Loucy (cell line): ENCODE data around the gene FGF16.
"Not testable (repeated sequence)": the region's sequence is repeated elsewhere in the genome, so short reads cannot be mapped to it uniquely, and the experiment has no call there.

Source experiments
- H2AFZ ChIP-seq: fragments of 200-600 bp; sonication (generic); 2 replicates; pipeline ENCODE4 v1.6.0; 2016; ENCODE audit warnings: antibody characterized with exemption, mild to moderate bottlenecking, low read length, moderate library complexity
- H3F3A ChIP-seq: fragments of 200-600 bp; 2 replicates; pipeline ENCODE4 v1.6.0; 2016; ENCODE audit warnings: antibody characterized with exemption, low read depth, mild to moderate bottlenecking
- H3K27me3 ChIP-seq: fragments of 200-600 bp; sonication (generic); 2 replicates; pipeline ENCODE4 v1.6.1; 2014; ENCODE audit warnings: low read length, mild to moderate bottlenecking; ENCODE audit not compliant: insufficient read depth, poor library complexity, severe bottlenecking
- H3K36me3 ChIP-seq: fragments of 200-600 bp; sonication (generic); 2 replicates; pipeline ENCODE4 v1.6.1; 2016; ENCODE audit warnings: low read length; ENCODE audit not compliant: insufficient read depth
- H3K4me1 ChIP-seq: fragments of 200-600 bp; sonication (generic); 2 replicates; pipeline ENCODE4 v1.5.1; 2014; ENCODE audit warnings: low read length, mild to moderate bottlenecking; ENCODE audit not compliant: insufficient read depth, poor library complexity, severe bottlenecking
- H3K4me2 ChIP-seq: fragments of 200-600 bp; sonication (generic); 2 replicates; pipeline ENCODE4 v1.6.0; 2014; ENCODE audit warnings: antibody characterized with exemption, low read length, low read depth, mild to moderate bottlenecking; ENCODE audit not compliant: poor library complexity, severe bottlenecking
- H3K4me3 ChIP-seq: fragments of 200-600 bp; sonication (generic); 2 replicates; pipeline ENCODE4 v1.5.1; 2014; ENCODE audit warnings: low read length, mild to moderate bottlenecking, mixed read lengths; ENCODE audit not compliant: poor library complexity, severe bottlenecking
- H3K79me2 ChIP-seq: fragments of 200-600 bp; sonication (generic); 2 replicates; pipeline ENCODE4 v1.6.1; 2014; ENCODE audit warnings: low read length; ENCODE audit not compliant: insufficient read depth
- H3K9ac ChIP-seq: fragments of 200-600 bp; sonication (generic); 2 replicates; pipeline ENCODE4 v1.6.0; 2014; ENCODE audit warnings: mild to moderate bottlenecking, low read depth, low read length, moderate library complexity; ENCODE audit not compliant: poor library complexity, severe bottlenecking
- H3K9me2 ChIP-seq: fragments of 200-600 bp; sonication (generic); replicated peaks from 2 replicates; pipeline ENCODE4 v1.6.1; 2016; ENCODE audit warnings: low read depth, low read length, mixed read lengths
- H3K9me3 ChIP-seq: fragments of 200-600 bp; sonication (generic); 2 replicates; pipeline ENCODE4 v1.6.1; 2014; ENCODE audit warnings: mild to moderate bottlenecking, antibody characterized with exemption, low read length, low read depth; ENCODE audit not compliant: insufficient read depth
- H4K20me1 ChIP-seq: fragments of 200-600 bp; sonication (generic); 2 replicates; pipeline ENCODE4 v1.6.0; 2014; ENCODE audit warnings: antibody characterized with exemption, low read length, mild to moderate bottlenecking; ENCODE audit not compliant: insufficient read depth, poor library complexity, severe bottlenecking
- EZH2phosphoT487 ChIP-seq: fragments of 200-600 bp; IDR thresholded peaks from 2 replicates; pipeline ENCODE4 v1.6.1; 2018; ENCODE audit warnings: antibody characterized with exemption, mild to moderate bottlenecking, moderate library complexity, borderline replicate concordance
- TF ChIP-seq, protein P1 (sequence below): fragments of 200-600 bp; sonication (generic); conservative IDR thresholded peaks from 2 replicates; pipeline ENCODE4 v1.5.1; 2014; ENCODE audit warnings: mild to moderate bottlenecking, antibody characterized with exemption, low read length

Gene FGF16

DNA sequence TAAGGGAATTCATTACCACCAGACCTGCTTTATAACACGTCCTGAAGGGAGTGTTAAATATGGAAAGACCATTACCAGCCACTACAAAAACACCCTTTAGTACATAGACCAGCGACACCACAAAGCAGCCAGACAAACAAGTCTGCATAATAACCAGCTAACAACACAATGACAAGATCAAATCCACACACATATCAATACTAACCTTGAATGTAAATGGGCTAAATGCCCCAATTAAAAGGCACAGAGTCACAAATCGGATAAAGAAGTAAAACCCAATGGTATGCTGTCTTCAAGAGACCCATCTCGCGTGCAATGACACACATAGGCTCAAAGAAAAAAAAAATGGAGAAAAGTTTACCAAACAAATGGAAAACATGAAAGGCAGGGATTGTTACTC lies 36.9 kb downstream of the FGF16 start:
- Histone ChIP-seq H2AFZ (no peak overlapping the region), H3K4me1 (no peaks in the 10 kb centered on the region), H3K4me3 (no peak overlapping the region), H3K27me3 (no peaks in the 10 kb centered on the region), H3K79me2 (no peaks in the 10 kb centered on the region), H4K20me1 (no peaks in the 10 kb centered on the region), H3K4me2 (no peak overlapping the region), H3K9ac (no peak overlapping the region), H3K36me3 (no peaks in the 10 kb centered on the region), H3F3A (no peaks in the 10 kb centered on the region), H3K9me2 (no peaks in the 10 kb centered on the region), H3K9me3 (no peaks in the 10 kb centered on the region)
- TF ChIP-seq EZH2phosphoT487 = no peak
- TF ChIP-seq, protein P1, sequence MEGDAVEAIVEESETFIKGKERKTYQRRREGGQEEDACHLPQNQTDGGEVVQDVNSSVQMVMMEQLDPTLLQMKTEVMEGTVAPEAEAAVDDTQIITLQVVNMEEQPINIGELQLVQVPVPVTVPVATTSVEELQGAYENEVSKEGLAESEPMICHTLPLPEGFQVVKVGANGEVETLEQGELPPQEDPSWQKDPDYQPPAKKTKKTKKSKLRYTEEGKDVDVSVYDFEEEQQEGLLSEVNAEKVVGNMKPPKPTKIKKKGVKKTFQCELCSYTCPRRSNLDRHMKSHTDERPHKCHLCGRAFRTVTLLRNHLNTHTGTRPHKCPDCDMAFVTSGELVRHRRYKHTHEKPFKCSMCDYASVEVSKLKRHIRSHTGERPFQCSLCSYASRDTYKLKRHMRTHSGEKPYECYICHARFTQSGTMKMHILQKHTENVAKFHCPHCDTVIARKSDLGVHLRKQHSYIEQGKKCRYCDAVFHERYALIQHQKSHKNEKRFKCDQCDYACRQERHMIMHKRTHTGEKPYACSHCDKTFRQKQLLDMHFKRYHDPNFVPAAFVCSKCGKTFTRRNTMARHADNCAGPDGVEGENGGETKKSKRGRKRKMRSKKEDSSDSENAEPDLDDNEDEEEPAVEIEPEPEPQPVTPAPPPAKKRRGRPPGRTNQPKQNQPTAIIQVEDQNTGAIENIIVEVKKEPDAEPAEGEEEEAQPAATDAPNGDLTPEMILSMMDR = no peak

DNA sequence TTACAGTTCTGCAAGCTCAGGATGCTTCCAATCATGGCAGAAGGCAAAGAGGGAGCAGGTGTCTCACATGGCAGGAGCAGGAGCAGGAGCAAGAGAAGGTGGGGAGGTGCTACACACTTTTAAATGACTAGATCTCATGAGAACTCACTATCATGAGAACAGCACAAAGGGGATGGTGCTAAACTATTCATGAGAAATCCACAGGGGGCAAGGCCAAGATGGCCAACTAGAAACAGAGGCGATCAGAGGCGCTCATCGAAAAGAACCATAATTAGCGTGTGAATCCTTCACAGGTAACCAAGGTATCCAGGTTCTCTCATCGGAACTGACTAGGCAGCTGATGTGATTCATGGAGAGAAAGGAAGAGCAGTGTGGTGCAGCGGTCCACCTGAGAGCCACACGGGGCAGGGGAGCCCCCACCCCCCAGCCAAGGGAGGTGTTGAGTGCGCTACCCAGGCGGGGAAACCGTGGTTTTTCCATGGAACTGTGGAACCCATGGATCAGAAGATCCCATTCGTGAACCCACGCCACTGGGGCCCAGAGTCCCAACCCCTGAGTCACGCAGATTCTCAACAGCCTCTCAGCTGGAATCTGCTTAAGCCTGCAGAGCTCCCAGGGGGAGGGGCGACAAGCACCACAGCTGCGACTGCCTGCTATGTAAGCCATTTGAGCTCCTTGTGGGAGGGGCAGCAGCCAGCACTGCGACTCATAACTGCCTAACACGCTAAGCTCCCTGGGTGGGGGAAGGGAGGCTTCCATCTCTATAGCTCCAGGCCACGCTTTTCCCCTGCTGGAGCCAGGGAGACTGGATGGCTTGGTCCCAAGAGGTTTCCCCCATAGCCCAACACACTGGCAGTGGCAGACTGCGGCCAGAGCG lies 46.7 kb downstream of the FGF16 start:
- no peaks in the 10 kb centered on the region for H3K9me2 ChIP-seq
- no peaks in the 10 kb centered on the region for H3K9me3 ChIP-seq
- no peaks in the 10 kb centered on the region for H3K27me3 ChIP-seq
- no peaks in the 10 kb centered on the region for H3K36me3 ChIP-seq
- H2AFZ ChIP-seq = no peak overlapping the region
- H3K4me2 ChIP-seq = no peak overlapping the region
- no peaks in the 10 kb centered on the region for H3K4me1 ChIP-seq
- no peaks in the 10 kb centered on the region for H3F3A ChIP-seq
- no peak for TF ChIP-seq EZH2phosphoT487
- TF ChIP-seq, protein P1 = no peak
- H4K20me1 ChIP-seq = no peaks in the 10 kb centered on the region
- no peaks in the 10 kb centered on the region for H3K79me2 ChIP-seq
- H3K4me3 ChIP-seq = no peak overlapping the region
- no peak overlapping the region for H3K9ac ChIP-seq

DNA sequence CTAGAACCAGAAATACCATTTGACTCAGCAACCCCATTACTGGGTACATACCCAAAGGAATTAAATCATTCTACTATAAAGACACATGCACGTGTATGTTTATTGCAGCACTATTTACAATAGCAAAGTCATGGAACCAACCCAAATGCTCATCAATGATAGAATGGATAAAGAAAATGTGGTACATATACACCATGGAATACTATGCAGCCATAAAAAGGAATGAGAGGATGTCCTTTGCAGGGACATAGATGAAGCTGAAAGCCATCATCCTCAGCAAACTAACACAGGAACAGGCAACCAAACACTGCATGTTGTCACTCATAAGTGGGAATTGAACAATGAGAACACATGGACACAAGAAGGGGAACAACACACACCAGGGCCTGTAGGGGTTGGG lies 53.0 kb downstream of the FGF16 start:
- H3K79me2 ChIP-seq, H2AFZ ChIP-seq, H3K36me3 ChIP-seq, H4K20me1 ChIP-seq, H3K4me2 ChIP-seq, H3K9ac ChIP-seq, H3K9me3 ChIP-seq, H3K4me3 ChIP-seq, H3K9me2 ChIP-seq, H3K4me1 ChIP-seq, H3K27me3 ChIP-seq, H3F3A ChIP-seq: not testable (repeated sequence)
